Aorta (tissue), 5 donors: ENCODE data around the gene TSC22D3. TPM values are rescaled to one million over a fixed set of nuclear protein-coding genes. Genes with fewer than 3 reads are reported as not detected.

Experiments used
- ATAC-seq: fragments of 200-7000 bp; cut with Tn5 transposase; one replicate; pipeline ENCODE4 v1.9.1; 2022; ENCODE audit warnings: moderate library complexity; ENCODE audit not compliant: low FRiP score
- DNase-seq, 2 donors: peaks; one replicate each; pipeline ENCODE4 v3.0.0-alpha.2; 2020
- H3K27ac ChIP-seq, 2 donors: one replicate each; pipeline ENCODE4 v1.5.1; 2013; ENCODE audit warnings: low read length in 2 of 2, mild to moderate bottlenecking in 2 of 2, moderate library complexity in 2 of 2, control low read depth in 1 of 2, inconsistent platforms in 1 of 2, low read depth in 1 of 2
- H3K27me3 ChIP-seq, 2 donors: one replicate each; pipeline ENCODE4 v1.6.1; 2013; ENCODE audit warnings: control low read depth in 1 of 2, low read length in 1 of 2, mild to moderate bottlenecking in 1 of 2, moderate library complexity in 1 of 2; ENCODE audit not compliant: insufficient read depth in 2 of 2, control insufficient read depth in 1 of 2
- H3K36me3 ChIP-seq, 2 donors: one replicate each; pipeline ENCODE4 v1.6.1; 2013; ENCODE audit warnings: control low read depth in 1 of 2, low read length in 1 of 2, mild to moderate bottlenecking in 1 of 2; ENCODE audit not compliant: insufficient read depth in 2 of 2, control insufficient read depth in 1 of 2
- H3K4me1 ChIP-seq, 2 donors: one replicate each; pipeline ENCODE4 v1.6.1; 2013; ENCODE audit warnings: low read length in 2 of 2, control low read depth in 1 of 2, mild to moderate bottlenecking in 1 of 2, moderate library complexity in 1 of 2; ENCODE audit not compliant: insufficient read depth in 2 of 2, control insufficient read depth in 1 of 2
- H3K4me3 ChIP-seq, 2 donors: one replicate each; pipeline ENCODE4 v1.5.1; 2013; ENCODE audit warnings: low read length in 2 of 2, control low read depth in 1 of 2, mild to moderate bottlenecking in 1 of 2
- H3K9me3 ChIP-seq: one replicate; pipeline ENCODE4 v1.6.1; 2013; ENCODE audit warnings: mild to moderate bottlenecking, low read length; ENCODE audit not compliant: control insufficient read depth
- WGBS, 2 donors: extraction: QIAGEN DNeasy Blood & Tissue Kit; methylation state at CpG; one replicate each; pipeline ENCODE4 v1.1.7; 2013; 5-methylcytosine and 5-hydroxymethylcytosine counted together
- intact Hi-C, 2 donors: fragments of 100-400 bp; cut with DNase I; formaldehyde crosslinking; loops; one replicate each; pipeline versions ENCODE4 v1.14.2 to v1.15.0; 2022
- polyA plus RNA-seq, 2 donors: library from polyadenylated mRNA; stranded (reverse); fragments of 200-250 nt; gene quantifications; one replicate each; pipeline ENCODE4 v1.2.3, GENCODE V29; 2013
- total RNA-seq, 2 donors: library from RNA; stranded (reverse); fragmentation: NEBNext Ultra II Directional; extraction: Animal tissue kit (Norgen Biotek cat#: 25700); gene quantifications; one replicate each; pipeline ENCODE4 v1.2.1, GENCODE V29; 2021
- donor health status: healthy with polysubstance abuse.
- donor health status: Bipolar disorder and iron deficiency.
- donor health status: DM: no; HTN: no; CAD: no.
- donor health status: DM: no; HTN: no; CAD: no.
- donor health status: DM: yes; HTN: yes; CAD: no.

The TSC22D3 gene
- total and polyA plus RNA-seq, 4 donors: 92.1 to 277 (median 246) TPM

DNA sequence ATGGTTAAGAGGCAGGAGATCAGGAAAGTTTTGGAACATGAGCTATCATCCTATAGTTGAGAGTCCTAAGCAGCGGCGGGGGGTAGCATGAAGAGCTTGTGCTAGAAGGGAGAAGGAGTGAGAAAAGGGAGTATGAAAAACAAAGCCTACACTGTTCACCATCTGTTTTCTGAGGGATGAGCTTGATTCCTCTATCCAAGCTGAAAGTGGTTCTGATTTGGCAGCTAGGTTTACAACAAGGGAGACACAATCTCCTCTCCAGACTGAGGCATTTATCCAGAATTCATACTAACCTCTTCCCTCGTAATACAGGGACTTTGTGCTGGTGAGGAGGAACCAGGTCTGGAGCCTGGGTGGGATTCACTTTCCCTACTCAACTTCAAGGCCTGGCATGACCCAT is 23.5 kb downstream of the TSC22D3 start:
- no peak for ATAC-seq
- no peaks in the 10 kb centered on the region for H3K9me3 ChIP-seq
- DNase-seq: peak in 1 of 2 donors; percentile 4
- WGBS, 2 donors: 84 to 99% methylated on average over 3 of the region's 3 CpGs
- H3K36me3 ChIP-seq: no peaks in the 10 kb centered on the region
- intact Hi-C loops: no loop called here
- no peaks in the 10 kb centered on the region for H3K27me3 ChIP-seq
- H3K4me3 ChIP-seq: no peak overlapping the region
- no peaks in the 10 kb centered on the region for H3K4me1 ChIP-seq
- no peak overlapping the region for H3K27ac ChIP-seq

DNA sequence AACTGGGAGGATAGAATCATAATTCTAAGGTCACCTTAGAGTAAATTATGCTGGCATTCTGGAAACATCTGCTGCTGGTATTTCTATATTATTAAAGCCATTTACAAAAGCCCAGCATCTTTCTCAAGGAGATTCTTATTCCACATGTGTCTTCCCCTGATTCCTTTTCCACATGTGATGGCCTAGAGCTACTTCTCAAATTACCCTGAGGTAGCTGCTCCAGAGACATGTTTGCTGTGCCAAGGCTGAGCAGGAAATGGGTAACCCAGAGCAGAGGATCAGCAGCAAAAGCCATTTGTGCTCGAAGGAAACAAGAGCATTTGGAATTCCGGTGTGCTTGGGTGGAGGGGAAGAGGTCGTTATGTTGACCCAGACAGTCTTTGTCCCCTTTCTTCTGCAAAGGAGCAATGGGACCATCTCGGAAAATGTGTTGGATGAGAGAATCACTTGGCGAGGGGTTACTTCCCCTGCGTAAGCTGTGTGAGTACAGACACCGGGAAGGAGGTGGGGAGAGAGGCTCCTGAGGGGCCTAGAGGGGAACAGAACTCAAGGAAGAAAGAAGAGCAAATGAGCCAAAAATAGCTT is 24.6 kb downstream of the TSC22D3 start:
- Histone ChIP-seq H3K36me3 (no peaks in the 10 kb centered on the region), H3K4me1 (no peaks in the 10 kb centered on the region), H3K4me3 (no peak overlapping the region), H3K9me3 (no peaks in the 10 kb centered on the region), H3K27me3 (no peaks in the 10 kb centered on the region), H3K27ac (no peak overlapping the region)
- DNase-seq (peak in 1 of 2 donors; percentile 30), ATAC-seq (no peak)
- intact Hi-C loops: no loop called here
- 77 to 91% methylated on average over 7 of the region's 7 CpGs for WGBS, 2 donors

DNA sequence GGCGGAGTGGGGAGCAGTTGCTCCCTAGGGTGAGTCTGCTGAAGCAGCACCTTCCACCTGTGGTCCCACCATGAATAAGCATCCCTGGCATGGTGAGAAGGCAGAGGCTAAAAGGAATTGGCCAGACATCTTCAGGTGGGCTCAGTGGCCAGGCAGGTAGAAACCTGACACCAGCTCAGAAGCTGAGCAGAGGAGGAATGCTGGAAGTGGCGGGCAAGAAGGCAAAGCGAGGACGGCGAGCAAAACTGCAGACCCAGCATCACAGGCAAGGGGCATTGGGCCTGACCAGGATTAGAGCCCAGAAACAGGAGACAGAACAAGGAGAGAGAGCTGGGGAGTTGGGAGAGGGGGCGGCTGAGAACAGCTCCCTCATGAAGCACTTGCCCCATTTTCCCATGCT is 25.3 kb downstream of the TSC22D3 start:
- DNase-seq (peak in 1 of 2 donors; percentile 22), ATAC-seq (no peak)
- H3K4me1 ChIP-seq: no peaks in the 10 kb centered on the region
- no peak overlapping the region for H3K27ac ChIP-seq
- H3K27me3 ChIP-seq: no peaks in the 10 kb centered on the region
- 86 to 98% methylated on average over 6 of the region's 6 CpGs for WGBS, 2 donors
- intact Hi-C loops: no loop called here
- H3K9me3 ChIP-seq: no peaks in the 10 kb centered on the region
- no peaks in the 10 kb centered on the region for H3K36me3 ChIP-seq
- H3K4me3 ChIP-seq: no peak overlapping the region

DNA sequence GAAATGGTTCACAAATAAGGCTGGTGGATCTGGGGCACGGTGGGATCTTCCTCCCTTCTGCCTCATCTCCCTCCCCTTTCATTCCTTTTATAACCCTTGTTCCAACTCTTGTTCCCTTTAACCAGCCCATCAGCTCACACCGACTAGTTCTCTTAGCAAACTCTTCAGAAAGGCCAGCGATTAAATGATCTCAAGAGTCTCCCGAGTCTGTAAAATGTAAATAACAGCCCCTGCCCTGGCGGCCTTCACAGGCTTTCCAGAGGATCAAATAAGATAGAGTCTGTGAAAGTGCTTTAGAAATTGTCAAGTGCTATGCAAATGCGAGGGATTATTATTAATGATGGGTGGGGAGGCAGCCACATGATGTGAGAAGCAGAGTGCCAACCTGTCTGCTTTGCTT is 27.1 kb downstream of the TSC22D3 start:
- Histone ChIP-seq H3K9me3 (no peaks in the 10 kb centered on the region), H3K4me1 (no peaks in the 10 kb centered on the region), H3K4me3 (no peak overlapping the region), H3K36me3 (no peaks in the 10 kb centered on the region), H3K27me3 (no peaks in the 10 kb centered on the region), H3K27ac (peak overlapping the region in 1 of 2 donors; percentile 17)
- intact Hi-C loops: no loop called here
- 71 to 94% methylated on average over 6 of the region's 6 CpGs for WGBS, 2 donors
- ATAC-seq (no peak), DNase-seq (no peak)

DNA sequence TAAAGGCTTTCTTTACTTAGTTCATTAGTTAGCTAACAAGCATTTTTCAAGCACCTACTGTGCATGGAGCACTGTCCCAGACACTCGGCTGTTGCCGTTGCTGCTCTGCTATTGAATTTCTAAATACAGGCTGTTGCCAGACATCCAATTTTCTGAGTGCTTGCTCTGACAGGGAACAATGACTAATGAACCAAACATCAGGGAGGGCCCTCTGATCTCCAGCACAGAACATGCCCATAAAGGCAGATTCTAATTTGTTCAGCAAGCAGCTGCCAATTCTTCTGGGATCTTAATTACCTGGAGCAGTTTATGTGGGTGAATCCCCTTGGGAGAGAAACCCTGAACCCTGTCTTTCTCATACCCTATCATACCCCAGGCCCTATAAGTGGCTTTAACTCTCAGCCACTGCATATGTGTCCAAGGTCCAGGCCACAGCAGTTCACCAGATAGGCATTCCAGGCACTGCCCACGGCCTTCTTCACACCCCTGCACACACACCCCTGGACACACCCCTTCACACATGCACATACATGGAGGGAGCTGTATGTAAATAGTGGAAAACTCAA is 27.9 kb downstream of the TSC22D3 start:
- ATAC-seq (peak; percentile 66), DNase-seq (peak in 1 of 2 donors; percentile 61)
- H3K27ac ChIP-seq: peak overlapping the region in 1 of 2 donors; percentile 76
- intact Hi-C loops: no loop called here
- no peak overlapping the region for H3K4me3 ChIP-seq
- H3K36me3 ChIP-seq: no peaks in the 10 kb centered on the region
- H3K27me3 ChIP-seq: no peaks in the 10 kb centered on the region
- no peaks in the 10 kb centered on the region for H3K9me3 ChIP-seq
- 7 to 21% methylated on average over 3 of the region's 3 CpGs for WGBS, 2 donors
- no peaks in the 10 kb centered on the region for H3K4me1 ChIP-seq

DNA sequence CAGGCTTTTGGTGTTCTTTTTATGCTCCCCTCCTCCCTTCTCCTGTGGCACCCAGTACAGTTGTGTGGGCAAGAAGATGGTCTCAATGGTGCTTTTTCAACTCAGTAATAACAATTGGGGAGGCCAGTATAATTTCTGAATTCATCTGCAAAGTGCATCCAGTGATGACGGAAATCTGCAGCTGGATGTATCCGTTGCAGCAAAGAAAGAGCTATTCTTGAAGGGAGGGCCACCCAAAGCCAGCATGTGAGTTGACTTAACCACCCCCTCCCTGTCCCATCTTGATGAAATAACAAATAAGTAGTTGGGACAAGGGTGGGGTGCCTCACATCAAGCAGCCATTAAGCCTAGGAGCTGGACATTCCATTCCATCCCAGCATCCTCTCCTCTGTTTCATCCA is 30.7 kb downstream of the TSC22D3 start:
- Histone ChIP-seq H3K36me3 (no peaks in the 10 kb centered on the region), H3K4me3 (no peak overlapping the region), H3K27ac (no peak overlapping the region), H3K27me3 (no peaks in the 10 kb centered on the region), H3K4me1 (peaks cover 0 to 3% of the 10 kb centered on the region in 2 donors), H3K9me3 (no peaks in the 10 kb centered on the region)
- ATAC-seq: no peak
- WGBS, 2 donors: 83 to 97% methylated on average over 2 of the region's 2 CpGs
- peak in 1 of 2 donors; percentile 2 for DNase-seq
- intact Hi-C loops: no loop called here

DNA sequence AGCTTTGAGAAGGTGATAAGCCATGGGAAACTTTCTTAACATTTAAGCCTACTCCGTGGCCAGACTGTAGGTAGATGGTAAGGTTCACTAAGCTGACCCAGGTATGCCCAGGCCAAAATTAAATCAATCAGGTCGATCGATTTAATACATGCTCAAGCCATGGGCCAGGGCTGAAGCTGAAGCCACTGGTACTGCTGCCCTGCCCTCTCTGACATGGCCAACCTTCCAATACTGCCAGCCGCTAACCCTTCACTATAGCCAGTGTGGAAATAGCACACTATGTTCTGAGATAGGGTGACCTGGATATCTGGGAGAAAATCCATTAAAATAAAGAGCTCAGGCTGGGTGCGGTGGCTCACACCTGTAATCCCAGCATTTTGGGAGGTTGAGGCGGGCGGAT is 31.6 kb downstream of the TSC22D3 start:
- H3K36me3 ChIP-seq: no peaks in the 10 kb centered on the region
- intact Hi-C loops: no loop called here
- no peaks in the 10 kb centered on the region for H3K9me3 ChIP-seq
- H3K27me3 ChIP-seq: no peaks in the 10 kb centered on the region
- no peak overlapping the region for H3K4me3 ChIP-seq
- H3K4me1 ChIP-seq: peaks cover 0 to 3% of the 10 kb centered on the region in 2 donors
- no peak overlapping the region for H3K27ac ChIP-seq
- 85 to 99% methylated on average over 7 of the region's 7 CpGs for WGBS, 2 donors
- ATAC-seq (no peak), DNase-seq (no peak)

DNA sequence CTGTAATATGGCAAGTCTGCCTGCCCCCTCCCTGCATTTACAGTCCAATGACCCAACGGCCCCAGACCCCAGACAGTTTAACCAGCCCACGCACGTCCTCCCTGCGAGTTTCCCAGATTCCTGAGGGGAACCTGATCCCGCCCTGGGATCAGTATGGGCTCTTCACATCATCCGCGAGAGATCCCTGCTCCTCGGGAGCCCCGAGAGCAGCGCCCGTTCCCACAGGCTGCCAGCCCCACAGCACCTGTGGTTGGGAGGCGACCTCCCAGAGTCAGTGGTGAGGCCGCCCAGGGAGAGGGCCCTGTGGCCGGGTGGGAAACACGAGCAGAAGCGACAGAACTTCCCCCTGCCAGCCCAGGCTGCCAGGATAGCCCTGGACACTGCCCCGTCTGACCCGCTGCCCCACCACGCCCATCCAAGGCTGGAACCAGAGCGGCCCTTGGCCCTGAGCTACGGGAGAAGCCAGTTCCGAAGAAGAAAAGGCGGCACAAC is 32.8 kb downstream of the TSC22D3 start:
- H3K27ac ChIP-seq: peak overlapping the region; percentile 3 to 93
- ATAC-seq (no peak), DNase-seq (peak in 1 of 2 donors; percentile 72)
- WGBS, 2 donors: 53 to 58% methylated on average over 23 of the region's 23 CpGs
- H3K4me1 ChIP-seq: peaks cover 0 to 3% of the 10 kb centered on the region in 2 donors
- H3K27me3 ChIP-seq: no peaks in the 10 kb centered on the region
- H3K4me3 ChIP-seq: no peak overlapping the region
- H3K9me3 ChIP-seq: no peaks in the 10 kb centered on the region
- intact Hi-C loops: no loop called here
- H3K36me3 ChIP-seq: no peaks in the 10 kb centered on the region

DNA sequence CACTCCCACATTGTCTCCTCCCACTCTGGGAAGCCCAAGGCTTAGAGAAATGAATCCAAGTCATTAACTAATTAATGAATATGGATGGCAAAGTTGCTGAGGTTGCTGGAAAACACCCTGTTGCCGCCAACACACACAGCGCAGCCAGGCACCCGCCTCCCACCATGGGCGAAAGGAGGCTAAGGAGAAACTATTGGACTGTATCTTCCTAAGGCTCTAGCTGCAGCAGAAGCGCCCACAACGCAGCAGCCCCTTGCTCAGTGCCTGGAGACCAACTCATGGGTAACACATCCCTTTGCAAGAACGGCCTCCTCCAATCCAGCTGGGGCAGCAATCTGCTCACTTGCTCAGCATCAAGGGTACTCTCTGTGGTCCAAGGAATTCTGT is 34.2 kb downstream of the TSC22D3 start:
- Histone ChIP-seq H3K4me3 (no peak overlapping the region), H3K36me3 (no peaks in the 10 kb centered on the region), H3K27me3 (no peaks in the 10 kb centered on the region), H3K9me3 (no peaks in the 10 kb centered on the region), H3K27ac (peak overlapping the region in 1 of 2 donors; percentile 75), H3K4me1 (peaks cover 0 to 3% of the 10 kb centered on the region in 2 donors)
- ATAC-seq (no peak), DNase-seq (no peak)
- intact Hi-C loops: no loop called here
- WGBS, 2 donors: 39 to 44% methylated on average over 7 of the region's 7 CpGs
